CD4-positive, alpha-beta T cell treated with Interleukin-4 for 1 hour (primary cell): ENCODE results near the gene DDX39B.

Experiments used
- DNase-seq, 2 donors: peaks; one replicate each; pipeline ENCODE4 v3.0.0-alpha.2; 2020 to 2022

The DDX39B gene

GRCh38 chr6:31546958-31547726, 5.3 kb upstream of the DDX39B start, which contains the start of gene NFKBIL1:
Gene NFKBIL1, plus strand, starts transcription at chr6:31547608. Its CDS starts 87 bp downstream, at chr6:31547695.
- DNase-seq = peak; percentile 94 to 95

GRCh38 chr6:31546339-31546957, 4.6 kb upstream of the DDX39B start, which contains the start of gene ATP6V1G2:
Gene ATP6V1G2, minus strand, starts transcription at chr6:31546608. Its CDS starts 49 bp downstream, at chr6:31546559.
- DNase-seq = peak; percentile 87 to 89

GRCh38 chr6:31545291-31545690, 3.5 kb upstream of the DDX39B start:
- DNase-seq = no peak

- DNase-seq = no peak
Measured at GRCh38 chr6:31544676-31545075, 2.9 kb upstream of the DDX39B start.

- no peak for DNase-seq
Measured at GRCh38 chr6:31543639-31544038, 1.8 kb upstream of the DDX39B start.

GRCh38 chr6:31541059-31541657, 645 bp downstream of the DDX39B start:
- DNase-seq = peak; percentile 75 to 85

- no peak for DNase-seq
Measured at GRCh38 chr6:31540640-31541039, 1.2 kb downstream of the DDX39B start.

GRCh38 chr6:31538805-31539400, 2.9 kb downstream of the DDX39B start:
- DNase-seq = peak in 1 of 2 donors; percentile 43

GRCh38 chr6:31535538-31536324, 6.1 kb downstream of the DDX39B start:
- no peak for DNase-seq

GRCh38 chr6:31534521-31535040, 7.2 kb downstream of the DDX39B start:
- no peak for DNase-seq

- DNase-seq = no peak
Measured at GRCh38 chr6:31534011-31534410, 7.8 kb downstream of the DDX39B start.

GRCh38 chr6:31533455-31533841, 8.4 kb downstream of the DDX39B start:
- no peak for DNase-seq

GRCh38 chr6:31532644-31533454, 9.0 kb downstream of the DDX39B start:
- DNase-seq = no peak

GRCh38 chr6:31531771-31532643, 9.8 kb downstream of the DDX39B start:
- DNase-seq = no peak

GRCh38 chr6:31531162-31531561, 10.6 kb downstream of the DDX39B start:
- no peak for DNase-seq

- no peak for DNase-seq
Measured at GRCh38 chr6:31530659-31531058, 11.1 kb downstream of the DDX39B start.

GRCh38 chr6:31529329-31530150, 12.3 kb downstream of the DDX39B start:
- no peak for DNase-seq

- DNase-seq = no peak
Measured at GRCh38 chr6:31528821-31529328, 12.9 kb downstream of the DDX39B start, which contains the start of gene MCCD1. Gene MCCD1, plus strand, starts transcription at chr6:31528962. Its CDS starts 53 bp downstream, at chr6:31529015.

GRCh38 chr6:31528307-31528777, 13.5 kb downstream of the DDX39B start:
- DNase-seq = no peak
